Stimulated activated CD4-positive, alpha-beta T cell treated with anti-CD3 and anti-CD28 coated beads, Interleukin-12 subunit alpha, Interleukin-12 subunit beta, amount 100 ng/mL, for 48 hours (primary cell): ENCODE measurements around the gene TSPAN6.

Experiments used
- DNase-seq, 3 donors: peaks; one replicate each; pipeline ENCODE4 v3.0.0-alpha.2; 2020; ENCODE audit warnings: low read depth in 2 of 3, low spot score in 1 of 3

TSPAN6 gene

DNA sequence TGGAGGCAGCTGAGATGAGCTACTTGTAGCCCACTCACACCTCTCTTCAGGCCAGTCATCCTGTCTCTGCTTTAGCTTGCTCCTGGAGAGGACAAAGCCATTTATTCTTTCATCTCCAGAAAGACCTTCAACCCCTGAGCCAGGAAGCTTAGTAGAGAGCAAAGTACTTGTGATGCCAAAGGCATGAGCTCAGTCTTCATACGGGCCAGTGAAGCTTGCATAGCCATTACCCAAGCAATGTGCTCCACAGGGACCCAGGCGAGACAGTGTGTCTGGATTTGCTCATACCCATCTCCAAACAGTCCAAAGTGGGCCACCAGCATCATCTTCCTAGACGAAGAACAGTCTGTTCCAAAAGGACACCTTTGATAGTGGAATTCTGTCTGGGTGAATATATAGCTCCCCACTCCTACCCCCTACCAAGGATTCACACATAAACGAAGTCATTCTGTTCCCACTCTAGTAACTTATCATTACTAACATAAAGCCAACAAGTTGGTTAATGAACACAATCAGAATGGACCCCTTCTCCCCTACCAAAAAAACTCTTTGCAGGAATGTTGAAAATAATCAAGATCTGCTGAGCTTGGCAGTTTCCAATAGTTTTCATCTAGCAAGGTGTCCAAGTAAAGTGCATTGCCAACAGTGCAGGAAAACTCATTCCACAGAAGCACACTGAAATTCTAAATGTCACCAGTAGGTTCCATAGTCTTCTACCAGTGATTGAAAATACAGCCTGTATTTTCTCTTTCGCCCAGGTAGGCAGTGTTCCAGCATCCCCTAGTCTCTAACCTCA lies 45.2 kb downstream of the TSPAN6 start:
- no peak for DNase-seq

DNA sequence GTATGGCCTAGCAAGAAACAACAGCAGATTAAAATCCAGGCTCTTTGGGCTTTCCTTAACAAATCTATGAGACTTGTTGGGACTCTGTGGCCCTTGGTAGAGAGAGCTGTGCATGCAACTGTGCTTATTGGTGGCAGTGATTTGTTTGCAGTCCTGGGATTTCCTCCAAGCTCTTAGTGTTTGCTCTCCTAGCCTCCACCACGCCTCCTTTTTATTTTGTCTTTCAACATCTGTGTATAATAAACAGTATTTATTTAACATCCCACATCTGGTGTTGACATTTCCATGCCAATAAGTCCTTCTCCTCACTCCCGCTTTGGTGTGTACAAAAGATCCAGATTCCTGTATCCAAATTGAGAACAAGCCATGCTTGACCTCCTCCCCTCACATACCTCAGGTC lies 48.7 kb downstream of the TSPAN6 start:
- DNase-seq = no peak

DNA sequence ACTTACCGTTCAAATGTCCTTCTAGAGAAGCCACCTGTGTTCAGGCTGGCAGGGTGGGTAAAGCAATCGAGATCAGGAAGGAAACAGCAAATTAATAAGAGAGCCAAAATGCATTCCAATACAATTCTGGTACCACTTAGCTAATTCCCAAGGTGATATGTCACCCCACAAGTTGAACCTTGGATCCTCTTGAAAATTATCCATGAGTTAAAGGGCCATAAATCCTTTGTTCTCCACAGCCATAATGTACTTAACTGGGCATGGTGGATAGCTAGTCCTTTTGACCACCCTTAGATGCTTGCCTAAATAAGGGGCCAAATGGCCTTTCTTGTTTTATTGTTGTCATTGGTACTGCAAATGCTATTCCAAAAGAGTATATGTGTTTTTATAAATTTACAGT lies 49.9 kb downstream of the TSPAN6 start:
- DNase-seq = no peak

DNA sequence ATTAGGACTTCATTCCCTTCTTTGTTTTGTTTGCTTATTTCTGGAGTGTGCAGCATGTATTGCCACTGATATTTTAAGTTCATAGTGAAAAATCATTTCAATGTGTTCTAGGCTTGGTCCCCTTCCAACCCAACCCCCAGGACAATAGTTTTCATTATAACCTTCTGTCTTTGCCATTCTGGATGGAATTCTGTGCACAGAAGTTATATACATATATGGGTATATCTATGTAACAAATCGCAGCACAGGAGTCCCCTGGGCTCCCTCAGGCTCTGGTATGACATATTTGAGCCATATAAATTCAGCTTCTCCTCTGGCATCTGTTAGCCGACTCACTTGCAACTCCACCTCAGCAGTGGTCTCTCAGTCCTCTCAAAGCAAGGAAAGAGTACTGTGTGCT lies 52.0 kb downstream of the TSPAN6 start, which contains the start of gene TNMD:
TNMD (plus strand) TSS at position 326 of the 400 bp plus-strand sequence. CDS start 83 bp downstream, outside the sequence.
- no peak for DNase-seq
